ENCODE measurements around the gene CCL19.
A peak's percentile ranks its signal among the peaks of the same experiment; 100 is the strongest.

Gene CCL19

GRCh38 chr9:34659592-34660253 is 31.4 kb downstream of the CCL19 start:
- no peak for DNase-seq

- no peak for DNase-seq
These were observed 32.6 kb downstream of the CCL19 start for GRCh38 chr9:34658461-34658860.

GRCh38 chr9:34656992-34657391 is 34.1 kb downstream of the CCL19 start:
- DNase-seq: no peak

- DNase-seq: no peak
These were observed 35.7 kb downstream of the CCL19 start for GRCh38 chr9:34655394-34655793.

- no peak for DNase-seq
These were observed 36.6 kb downstream of the CCL19 start for GRCh38 chr9:34654323-34655051.

- no peak for DNase-seq
These were observed 37.7 kb downstream of the CCL19 start for GRCh38 chr9:34653151-34654072.

- DNase-seq: no peak
These were observed 38.5 kb downstream of the CCL19 start for GRCh38 chr9:34652602-34653000.

- DNase-seq: peak; percentile 40
These were observed 39.0 kb downstream of the CCL19 start, which contains the start of gene IL11RA for GRCh38 chr9:34651876-34652601. TSS of gene IL11RA (plus strand) at chr9:34652185. CDS start at chr9:34655218, 3,033 bp downstream.

GRCh38 chr9:34651321-34651720 is 39.8 kb downstream of the CCL19 start:
- DNase-seq: no peak

GRCh38 chr9:34650816-34651215 is 40.3 kb downstream of the CCL19 start:
- DNase-seq: no peak

- DNase-seq: no peak
These were observed 42.4 kb downstream of the CCL19 start for GRCh38 chr9:34648673-34649072.

- DNase-seq: peak; percentile 24
These were observed 43.4 kb downstream of the CCL19 start for GRCh38 chr9:34647651-34648050.

- DNase-seq: no peak
These were observed 44.0 kb downstream of the CCL19 start for GRCh38 chr9:34647084-34647403.

GRCh38 chr9:34646211-34647083 is 44.6 kb downstream of the CCL19 start, which contains the start of gene GALT:
TSS of gene GALT (plus strand) at chr9:34646675. CDS start at chr9:34646705, 30 bp downstream.
- DNase-seq: peak; percentile 97

- no peak for DNase-seq
These were observed 46.2 kb downstream of the CCL19 start for GRCh38 chr9:34644766-34645314.

- no peak for DNase-seq
These were observed 48.4 kb downstream of the CCL19 start for GRCh38 chr9:34642679-34643078.
